ENCODE data around the gene RIN3.

RIN3 gene

DNA sequence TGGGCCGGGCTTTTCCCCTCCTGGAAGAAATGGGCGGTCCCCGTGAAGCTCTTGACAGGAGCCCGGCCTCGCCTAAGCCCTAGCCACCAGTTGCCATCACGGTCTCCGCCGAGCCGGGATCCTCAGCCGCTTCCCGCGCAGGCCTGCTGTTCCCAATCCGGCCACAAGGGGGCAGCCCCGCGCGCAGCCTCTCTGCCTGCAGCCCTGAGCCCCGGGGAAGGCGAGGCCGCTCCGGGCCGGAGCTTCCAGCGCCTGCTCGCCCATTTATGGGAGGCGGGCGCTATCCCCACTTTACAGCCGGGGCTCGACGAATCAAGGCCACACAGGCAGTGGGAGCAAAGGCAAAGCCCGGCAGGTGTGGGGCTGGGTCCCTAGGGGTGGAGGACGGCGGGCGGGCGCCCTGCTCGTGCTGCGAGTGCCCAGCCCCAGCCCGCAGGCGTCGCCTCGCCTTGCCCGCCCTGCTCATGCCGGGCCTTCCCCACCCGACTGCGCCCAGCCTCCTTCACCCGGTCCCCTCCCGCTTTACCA lies 173.4 kb downstream of the RIN3 start:
- Mint-ChIP-seq H3K27me3 (ENCODE audit: low read depth, poor library complexity) (peaks cover 51% of the 10 kb centered on the region), H3K4me1 (no peaks in the 10 kb centered on the region), H3K36me3 (ENCODE audit: low read depth) (no peaks in the 10 kb centered on the region), H3K27ac (no peak overlapping the region), H3K4me3 (peak overlapping the region; percentile 40), H3K9me3 (no peaks in the 10 kb centered on the region)
- peak; percentile 98 for TF ChIP-seq CTCF (IDR thresholded peaks at IDR 0.05)
- DNase-seq: peak; percentile 94

DNA sequence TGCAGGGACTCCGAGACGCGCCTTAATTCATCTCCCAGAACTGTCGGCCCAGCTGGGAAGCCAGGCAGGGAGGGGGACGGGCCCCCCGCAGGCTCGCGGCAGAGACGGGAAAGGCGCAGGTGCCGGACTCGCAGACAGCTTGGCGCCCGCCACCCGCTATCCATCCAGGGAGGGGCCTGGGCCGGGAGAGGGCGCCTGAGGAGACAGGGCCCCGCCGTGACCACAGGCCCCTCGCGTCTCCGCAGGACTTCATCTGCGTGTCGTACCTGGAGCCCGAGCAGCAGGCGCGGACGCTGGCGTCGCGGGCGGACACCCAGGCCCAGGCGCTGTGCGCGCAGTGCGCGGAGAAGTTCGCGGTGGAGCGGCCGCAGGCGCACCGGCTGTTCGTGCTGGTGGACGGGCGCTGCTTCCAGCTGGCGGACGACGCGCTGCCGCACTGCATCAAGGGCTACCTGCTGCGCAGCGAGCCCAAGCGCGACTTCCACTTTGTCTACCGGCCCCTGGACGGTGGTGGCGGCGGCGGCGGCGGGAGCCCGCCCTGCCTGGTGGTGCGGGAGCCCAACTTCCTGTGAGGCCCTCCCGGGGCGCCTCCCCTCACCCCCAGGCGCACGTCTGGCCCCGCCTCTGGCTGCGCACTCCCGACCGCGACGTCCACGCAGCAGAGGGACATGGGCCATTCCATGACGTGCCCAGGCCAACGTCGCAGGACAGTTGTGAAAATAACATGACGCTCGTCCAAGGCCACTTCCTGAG lies 174.3 kb downstream of the RIN3 start:
- Mint-ChIP-seq H3K27ac (no peak overlapping the region), H3K27me3 (ENCODE audit: low read depth, poor library complexity) (peaks cover 54% of the 10 kb centered on the region), H3K9me3 (no peaks in the 10 kb centered on the region), H3K4me1 (no peaks in the 10 kb centered on the region), H3K36me3 (ENCODE audit: low read depth) (no peaks in the 10 kb centered on the region), H3K4me3 (peak overlapping the region; percentile 65)
- peak; percentile 58 for DNase-seq
- TF ChIP-seq CTCF (IDR thresholded peaks at IDR 0.05): no peak

DNA sequence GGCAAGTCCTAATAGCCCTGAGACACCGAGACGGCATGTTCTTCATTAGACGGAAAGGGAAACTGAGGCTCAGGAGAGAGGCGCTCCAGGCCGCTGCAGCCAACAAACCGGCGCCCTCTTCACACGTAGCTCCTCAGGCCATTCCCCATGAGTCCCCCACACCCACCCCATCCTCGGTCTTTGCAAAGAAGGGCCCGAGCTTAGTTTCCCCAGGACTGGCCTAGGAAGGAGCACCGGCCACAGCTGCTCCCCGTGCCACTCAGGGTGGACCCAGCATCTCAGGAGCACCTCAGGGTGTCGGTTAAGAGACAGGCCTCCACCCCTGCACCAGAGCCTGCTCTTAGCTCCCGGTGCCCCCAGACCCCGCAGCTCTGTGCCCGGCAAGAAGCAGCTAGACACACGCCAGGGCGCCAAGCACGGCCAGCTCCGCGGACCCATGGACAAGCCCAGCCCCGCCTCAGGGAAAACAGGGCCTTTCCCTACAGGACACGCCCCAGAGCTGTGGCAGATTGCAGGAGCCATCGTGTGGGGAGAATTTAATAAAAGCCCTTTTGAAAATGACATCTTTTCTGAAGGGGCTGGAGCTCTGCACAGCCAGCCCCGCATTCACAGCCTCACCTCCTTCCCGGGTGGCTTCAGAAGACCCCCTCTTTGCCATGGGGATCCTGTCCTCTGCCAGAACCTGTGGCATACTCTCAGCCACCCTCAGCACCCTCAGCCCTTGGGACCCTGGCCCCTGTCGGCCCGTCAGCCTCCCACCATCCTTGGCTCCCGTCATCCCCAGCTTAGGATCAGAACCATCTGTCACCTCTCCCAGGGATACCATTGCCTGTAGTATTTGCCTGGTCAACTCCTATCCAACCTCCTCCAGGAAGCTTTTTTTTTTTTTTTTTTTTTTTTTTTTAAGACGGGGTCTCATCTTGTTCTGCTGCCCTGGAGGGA lies 175.1 kb downstream of the RIN3 start:
- Mint-ChIP-seq H3K9me3 (no peaks in the 10 kb centered on the region), H3K36me3 (ENCODE audit: low read depth) (no peaks in the 10 kb centered on the region), H3K27me3 (ENCODE audit: low read depth, poor library complexity) (peaks cover 60% of the 10 kb centered on the region), H3K4me3 (peak overlapping the region; percentile 65), H3K4me1 (no peaks in the 10 kb centered on the region), H3K27ac (no peak overlapping the region)
- no peak for DNase-seq
- TF ChIP-seq CTCF (IDR thresholded peaks at IDR 0.05): no peak

GRCh38 chr14:92690171-92691011 lies 176.8 kb downstream of the RIN3 start:
- H3K9me3 Mint-ChIP-seq: no peaks in the 10 kb centered on the region
- TF ChIP-seq CTCF (IDR thresholded peaks at IDR 0.05): peak; percentile 46
- no peak overlapping the region for H3K4me3 Mint-ChIP-seq
- peaks cover 69% of the 10 kb centered on the region for H3K27me3 Mint-ChIP-seq (ENCODE audit: low read depth, poor library complexity)
- peaks cover 13% of the 10 kb centered on the region for H3K4me1 Mint-ChIP-seq
- no peaks in the 10 kb centered on the region for H3K36me3 Mint-ChIP-seq (ENCODE audit: low read depth)
- no peak overlapping the region for H3K27ac Mint-ChIP-seq
- DNase-seq: peak; percentile 36

GRCh38 chr14:92692822-92693226 lies 179.2 kb downstream of the RIN3 start:
- Mint-ChIP-seq H3K9me3 (no peaks in the 10 kb centered on the region), H3K4me3 (no peak overlapping the region), H3K27me3 (ENCODE audit: low read depth, poor library complexity) (peaks cover 70% of the 10 kb centered on the region), H3K36me3 (ENCODE audit: low read depth) (no peaks in the 10 kb centered on the region), H3K4me1 (peaks cover 13% of the 10 kb centered on the region), H3K27ac (no peak overlapping the region)
- no peak for TF ChIP-seq CTCF (IDR thresholded peaks at IDR 0.05)
- no peak for DNase-seq
